HG03571 (cell line): ENCODE data around the gene OR1S2.
"Not testable (repeated sequence)": the region's sequence is repeated elsewhere in the genome, so short reads cannot be mapped to it uniquely, and the experiment has no call there.

Source experiments
- ATAC-seq: cut with Tn5 transposase; IDR thresholded peaks from one replicate; pipeline ENCODE4 v1.9.1; 2021; ENCODE audit not compliant: unreplicated experiment

OR1S2 gene, protein sequence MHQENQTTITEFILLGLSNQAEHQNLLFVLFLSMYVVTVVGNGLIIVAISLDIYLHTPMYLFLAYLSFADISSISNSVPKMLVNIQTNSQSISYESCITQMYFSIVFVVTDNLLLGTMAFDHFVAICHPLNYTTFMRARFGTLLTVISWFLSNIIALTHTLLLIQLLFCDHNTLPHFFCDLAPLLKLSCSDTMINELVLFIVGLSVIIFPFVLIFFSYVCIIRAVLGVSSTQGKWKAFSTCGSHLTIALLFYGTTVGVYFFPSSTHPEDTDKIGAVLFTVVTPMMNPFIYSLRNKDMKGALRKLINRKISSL

GRCh38 chr11:58204042-58204441 lies at the start of gene OR1S2:
Gene OR1S2, minus strand, starts transcription at chr11:58204142. Its CDS starts 0 bp downstream, at chr11:58204142.
- ATAC-seq: no peak

GRCh38 chr11:58243954-58244353 lies 40.0 kb upstream of the OR1S2 start:
- ATAC-seq: no peak

DNA sequence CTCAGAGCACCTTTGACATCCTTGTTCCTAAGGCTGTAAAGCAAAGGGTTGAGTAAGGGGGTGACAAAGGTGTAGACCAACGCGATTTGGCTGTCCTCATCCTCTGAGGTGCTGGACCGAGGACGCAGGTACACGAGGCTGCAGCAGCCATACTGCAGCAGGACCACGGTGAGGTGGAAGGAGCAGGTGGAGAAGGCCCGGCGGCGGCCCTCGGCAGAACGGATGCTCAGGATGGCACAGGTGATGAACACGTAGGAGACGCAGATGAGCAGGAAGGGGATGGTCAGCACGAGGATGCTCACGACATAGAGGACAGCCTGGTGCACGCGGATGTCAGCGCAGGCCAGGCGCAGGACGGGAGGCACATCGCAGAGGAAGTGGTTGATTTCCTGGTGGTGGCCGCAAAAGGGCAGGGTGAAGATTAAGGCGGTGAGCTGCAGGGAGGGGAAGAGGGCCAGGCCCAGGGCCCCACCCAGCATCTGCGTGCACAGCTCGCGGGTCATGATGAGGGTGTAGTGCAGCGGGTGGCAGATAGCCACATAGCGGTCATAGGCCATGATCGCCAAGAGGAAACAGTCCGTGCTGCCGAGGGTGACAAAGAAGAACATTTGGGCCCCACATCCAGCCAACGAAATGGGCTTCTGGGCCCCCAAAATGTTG lies 24.1 kb upstream of the OR1S2 start:
- no peak for ATAC-seq

DNA sequence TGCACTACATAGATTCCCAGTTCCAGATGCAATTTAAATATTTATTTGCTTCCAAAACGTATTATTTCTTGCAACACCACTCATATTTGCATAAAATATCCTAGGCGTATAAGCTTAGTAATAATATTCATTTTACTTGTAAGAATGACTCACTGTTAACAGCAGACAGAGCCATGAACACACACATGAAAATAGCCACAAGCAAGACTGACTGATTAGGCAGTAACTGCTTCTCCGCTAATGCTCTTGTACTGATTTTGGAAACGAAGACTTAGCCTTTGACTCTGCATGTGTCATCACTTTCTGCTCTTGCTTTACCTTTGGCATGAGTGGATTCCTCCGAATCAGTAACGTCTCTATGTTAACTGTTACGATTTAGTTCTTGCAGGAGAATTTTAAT lies 18.8 kb upstream of the OR1S2 start:
- no peak for ATAC-seq

GRCh38 chr11:58216476-58216875 lies 12.5 kb upstream of the OR1S2 start:
- no peak for ATAC-seq

DNA sequence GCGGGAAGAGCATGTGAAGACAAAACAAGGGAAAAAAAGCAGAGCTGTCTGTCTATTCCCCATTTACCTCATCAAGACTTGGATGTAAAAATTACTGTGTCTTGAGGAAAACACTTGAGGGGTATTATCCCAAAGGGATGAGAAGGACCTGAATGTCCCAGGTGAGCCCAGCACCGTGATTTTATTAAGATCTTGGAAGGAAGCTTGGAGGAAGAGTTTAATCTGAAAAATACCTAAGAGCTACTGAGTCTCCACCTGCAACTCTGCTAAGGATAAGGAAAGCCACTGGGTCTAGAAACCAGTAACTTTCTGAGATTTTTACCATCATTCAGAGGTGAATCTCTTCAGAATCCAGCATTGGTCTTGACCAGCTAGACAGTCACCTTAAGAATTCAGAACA lies 8.5 kb upstream of the OR1S2 start, which contains the start of gene OR1S1:
Gene OR1S1, plus strand, starts transcription at position 301 of the 400 bp plus-strand sequence.
- not testable (repeated sequence) for ATAC-seq

- no peak for ATAC-seq
Measured at GRCh38 chr11:58199271-58199670, 4.7 kb downstream of the OR1S2 start.

- no peak for ATAC-seq
Measured at GRCh38 chr11:58195939-58196338, 8.0 kb downstream of the OR1S2 start.

DNA sequence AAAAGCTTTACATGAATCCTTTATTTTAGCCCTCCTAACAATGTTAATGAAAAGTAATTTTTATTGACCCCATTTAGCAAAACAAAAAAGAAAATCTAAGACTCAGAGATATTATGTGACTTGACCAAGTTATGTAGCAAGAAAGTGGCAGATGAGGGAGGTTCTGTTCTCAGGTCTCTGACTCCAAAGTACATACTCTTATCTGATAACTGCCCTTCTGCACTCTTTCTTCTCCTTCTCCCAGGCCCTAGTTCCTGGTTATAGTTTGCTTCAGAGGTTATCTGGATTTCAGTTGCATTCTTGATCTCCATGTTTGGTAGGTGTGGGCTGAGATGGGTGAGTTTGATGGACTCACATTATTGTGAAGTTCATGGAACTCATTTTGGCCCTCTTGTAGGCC lies 10.6 kb downstream of the OR1S2 start:
- no peak for ATAC-seq

GRCh38 chr11:58192229-58192628 lies 11.7 kb downstream of the OR1S2 start:
- ATAC-seq: no peak

DNA sequence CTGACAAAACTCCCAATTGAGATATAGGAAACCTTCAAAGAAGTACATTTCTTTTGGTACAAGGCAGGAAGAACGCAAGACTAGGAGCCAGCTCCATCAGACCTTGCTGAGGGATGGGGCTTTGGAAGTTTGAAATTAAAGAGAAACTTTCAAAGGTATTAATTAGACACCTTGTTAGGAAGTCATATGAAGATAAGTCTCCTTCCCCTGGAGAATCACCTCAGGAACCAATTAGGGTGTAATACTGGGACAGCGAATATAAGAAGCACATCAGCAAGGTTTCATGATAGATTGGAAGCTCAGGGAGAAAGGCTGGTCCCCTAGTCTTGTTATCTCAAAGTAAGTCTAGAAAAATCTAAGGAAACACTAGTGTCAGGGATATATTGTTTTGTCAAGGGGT lies 15.2 kb downstream of the OR1S2 start, which contains the start of gene OR9Q2:
Gene OR9Q2, plus strand, starts transcription at position 301 of the 400 bp plus-strand sequence. CDS start 1,421 bp downstream, outside the sequence.
- no peak for ATAC-seq

GRCh38 chr11:58186938-58187337 lies 17.0 kb downstream of the OR1S2 start:
- no peak for ATAC-seq

- ATAC-seq: no peak
Measured at GRCh38 chr11:58179648-58180047, 24.3 kb downstream of the OR1S2 start.

GRCh38 chr11:58178444-58178843 lies 25.5 kb downstream of the OR1S2 start:
- ATAC-seq: no peak

DNA sequence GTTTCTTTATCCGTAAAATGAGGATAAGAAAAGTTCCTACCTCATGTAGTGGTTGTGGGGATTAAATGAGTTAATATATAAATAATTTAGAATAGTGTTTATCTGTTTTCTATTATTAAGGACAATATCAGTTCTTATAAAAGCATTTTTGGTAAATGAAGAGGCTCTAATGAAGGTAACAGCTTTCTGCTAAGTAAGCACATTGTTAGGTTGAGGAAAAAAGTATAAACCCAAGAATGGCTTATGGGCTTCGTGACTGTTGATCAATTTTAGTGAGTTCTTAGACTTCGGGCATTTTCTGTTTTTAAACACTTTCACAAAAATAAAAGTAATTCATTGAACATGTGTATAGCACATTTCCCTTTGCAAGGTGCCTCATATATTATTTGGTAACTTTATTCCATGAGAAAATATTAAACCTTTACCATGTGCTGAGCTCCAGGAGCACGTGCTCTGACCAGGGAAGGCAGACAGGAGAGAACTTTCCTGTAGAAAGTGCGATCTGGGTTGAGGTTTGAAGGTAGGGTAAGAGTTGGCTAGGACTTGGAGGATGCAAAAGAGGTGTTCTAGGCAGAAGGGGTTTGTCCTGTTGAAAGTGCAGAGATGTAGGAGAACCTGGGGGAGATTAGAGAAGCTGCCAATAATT lies 26.4 kb downstream of the OR1S2 start:
- no peak for ATAC-seq

DNA sequence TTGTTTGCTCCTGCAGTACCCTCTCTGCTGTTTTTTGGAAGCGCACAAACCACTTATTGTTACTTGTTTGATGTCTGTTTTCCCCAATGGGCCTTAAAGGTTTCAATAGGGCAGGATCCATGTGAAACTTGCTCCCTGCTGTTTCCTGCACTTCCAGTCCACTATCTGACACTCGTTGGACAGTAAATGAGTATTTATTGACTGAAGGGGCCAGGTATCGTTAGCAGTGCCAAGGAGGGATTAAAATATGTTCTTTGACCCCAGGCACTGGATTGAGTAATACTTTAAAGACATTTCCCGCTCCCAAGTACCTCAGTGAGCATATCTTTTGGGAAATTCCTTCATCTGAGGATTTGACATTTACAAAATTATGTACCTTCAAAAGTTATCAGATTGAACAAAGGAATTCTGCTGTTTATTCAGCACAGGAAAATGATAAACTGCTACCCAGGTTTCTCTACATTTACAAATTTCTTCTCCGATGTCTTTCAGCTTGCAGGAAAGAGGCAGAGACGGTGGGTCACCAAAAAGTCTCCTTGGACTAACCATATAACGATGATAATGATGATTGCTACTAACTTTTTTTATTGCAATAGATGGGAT lies 38.3 kb downstream of the OR1S2 start:
- ATAC-seq: no peak

GRCh38 chr11:58164990-58165389 lies 39.0 kb downstream of the OR1S2 start:
- ATAC-seq: no peak

GRCh38 chr11:58164389-58164788 lies 39.6 kb downstream of the OR1S2 start:
- no peak for ATAC-seq
